Measurements from ENCODE around the gene PRAMEF15.
"Not testable (repeated sequence)": the region's sequence is repeated elsewhere in the genome, so short reads cannot be mapped to it uniquely, and the experiment has no call there.

PRAMEF15 gene

GRCh38 chr1:13315281-13315680 is at the start of gene PRAMEF15:
TSS of gene PRAMEF15 (plus strand) at chr1:13315581. CDS start at chr1:13318408, 2,827 bp downstream.
- not testable (repeated sequence) for DNase-seq (ENCODE audit: low read depth)

GRCh38 chr1:13277016-13277415 is 38.4 kb upstream of the PRAMEF15 start:
- not testable (repeated sequence) for DNase-seq (ENCODE audit: low read depth)

DNA sequence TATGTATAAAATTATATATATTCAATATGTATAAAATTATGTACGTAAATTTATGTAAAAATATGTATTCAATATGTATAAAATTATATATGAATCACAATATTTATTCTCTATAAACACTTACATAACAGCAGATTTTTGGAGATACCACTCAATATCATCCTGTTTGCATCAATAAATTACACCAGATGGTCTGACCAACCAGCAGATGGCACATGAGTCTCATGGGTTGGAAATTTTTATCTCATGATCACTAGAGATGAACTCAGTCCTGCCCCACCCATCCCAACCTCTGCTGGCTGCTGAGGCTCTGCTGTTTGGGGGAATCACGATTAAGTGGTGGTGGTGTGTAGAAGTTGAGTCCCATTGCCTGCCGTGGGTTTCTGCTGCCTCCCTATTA is 35.8 kb upstream of the PRAMEF15 start:
- DNase-seq (ENCODE audit: low read depth), result not testable (repeated sequence)

DNA sequence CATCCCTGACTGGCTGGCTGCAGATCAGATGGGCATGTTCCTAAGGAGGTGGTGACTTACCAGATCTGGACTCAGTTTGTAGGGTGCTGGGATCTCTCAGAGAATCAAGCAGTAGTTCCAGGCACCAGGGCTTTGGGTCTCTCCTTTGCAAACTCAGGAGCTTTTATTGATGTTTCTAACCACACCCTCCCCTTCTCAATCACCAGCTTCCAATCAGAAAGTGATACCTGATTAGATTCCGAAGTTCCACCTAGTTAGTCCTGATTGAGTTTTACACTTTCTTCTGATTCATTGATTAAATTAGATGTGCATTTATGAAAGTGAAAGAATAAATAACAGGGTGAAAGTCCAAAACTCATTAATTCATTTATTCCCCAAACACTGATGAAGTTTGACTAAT is 30.3 kb upstream of the PRAMEF15 start, which contains the start of gene PRAMEF8:
TSS of gene PRAMEF8 (minus strand) at position 101 of the 400 bp plus-strand sequence. CDS start 1,046 bp downstream, outside the sequence.
- DNase-seq (ENCODE audit: low read depth), result not testable (repeated sequence)

- not testable (repeated sequence) for DNase-seq (ENCODE audit: low read depth)
Observed at GRCh38 chr1:13289030-13289429, 26.4 kb upstream of the PRAMEF15 start.

GRCh38 chr1:13297216-13297931 is 18.0 kb upstream of the PRAMEF15 start:
- not testable (repeated sequence) for DNase-seq (ENCODE audit: low read depth)

DNA sequence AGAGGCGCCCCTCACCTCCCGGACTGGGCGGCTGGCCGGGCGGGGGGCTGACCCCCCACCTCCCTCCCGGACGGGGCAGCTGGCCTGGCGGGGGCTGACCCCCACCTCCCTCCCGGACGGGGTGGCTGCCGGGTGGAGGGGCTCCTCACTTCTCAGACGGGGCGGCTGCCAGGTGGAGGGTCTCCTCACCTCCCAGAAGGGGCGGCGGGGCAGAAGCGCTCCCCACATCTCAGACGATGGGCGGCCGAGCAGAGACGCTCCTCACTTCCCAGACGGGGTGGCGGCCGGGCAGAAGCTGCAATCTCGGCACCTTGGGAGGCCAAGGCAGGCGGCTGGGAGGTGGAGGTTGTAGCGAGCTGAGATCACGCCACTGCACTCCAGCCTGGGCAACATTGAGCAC is 16.7 kb upstream of the PRAMEF15 start:
- not testable (repeated sequence) for DNase-seq (ENCODE audit: low read depth)

DNA sequence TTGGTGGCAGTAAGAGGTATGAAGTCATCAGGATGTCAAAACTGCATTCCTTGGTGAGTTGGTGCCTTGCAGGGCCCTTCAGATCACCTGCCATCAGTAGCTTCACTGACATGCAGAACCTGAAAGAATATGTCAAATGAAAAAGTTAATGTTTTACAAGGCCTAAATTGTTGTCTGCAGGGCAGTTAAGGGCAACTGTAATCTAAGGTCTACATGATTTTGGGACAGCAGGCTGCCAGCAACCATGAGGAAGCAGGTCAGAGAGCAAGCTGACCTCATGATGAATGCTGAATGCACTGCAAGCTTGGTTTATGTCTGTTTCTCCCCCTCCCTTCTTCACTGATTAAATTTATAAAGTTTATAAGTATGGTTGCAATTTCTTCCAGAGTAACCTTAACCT is 13.2 kb upstream of the PRAMEF15 start:
- DNase-seq (ENCODE audit: low read depth), result not testable (repeated sequence)

DNA sequence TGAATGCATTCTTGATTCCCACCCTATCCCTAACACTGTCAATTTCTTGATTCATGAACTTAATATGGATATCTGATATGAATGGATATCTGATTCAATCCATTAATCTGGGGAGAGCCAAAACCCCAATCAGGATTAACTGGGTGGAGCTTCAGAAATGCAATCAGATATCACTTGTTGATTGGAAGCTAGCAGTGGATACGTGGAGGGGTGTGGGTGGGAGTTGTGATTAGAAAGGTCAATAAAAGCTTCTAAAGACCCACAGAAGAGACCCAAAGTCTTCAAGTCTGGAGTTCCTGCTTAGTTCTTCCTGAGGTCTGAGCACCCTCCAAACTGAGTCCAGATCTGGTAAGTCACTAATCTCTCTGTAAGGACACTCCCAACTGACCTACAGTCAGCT is 12.1 kb upstream of the PRAMEF15 start, which contains the start of gene PRAMEF33:
TSS of gene PRAMEF33 (plus strand) at position 301 of the 400 bp plus-strand sequence. CDS start 2,416 bp downstream, outside the sequence.
- not testable (repeated sequence) for DNase-seq (ENCODE audit: low read depth)

DNA sequence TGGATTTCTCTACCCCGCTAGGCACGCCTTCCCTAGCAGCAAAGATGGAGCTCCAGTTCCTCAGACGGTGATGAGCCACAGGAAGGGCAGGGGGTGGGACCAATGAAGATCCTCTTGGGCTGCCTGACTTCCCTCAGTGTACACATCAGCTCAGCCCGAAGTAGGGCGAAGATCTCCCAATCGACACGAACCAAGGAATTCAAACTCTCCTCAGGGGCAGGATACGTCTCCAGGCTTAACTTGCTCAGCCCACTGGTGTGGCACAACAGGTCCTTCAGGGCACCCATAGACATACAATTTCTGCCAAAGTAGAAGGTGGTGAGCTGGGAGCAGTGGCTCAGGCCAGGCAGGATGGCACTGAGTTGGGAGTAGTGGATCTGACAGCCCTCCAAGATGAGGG is 27.1 kb downstream of the PRAMEF15 start:
- DNase-seq (ENCODE audit: low read depth), result not testable (repeated sequence)

DNA sequence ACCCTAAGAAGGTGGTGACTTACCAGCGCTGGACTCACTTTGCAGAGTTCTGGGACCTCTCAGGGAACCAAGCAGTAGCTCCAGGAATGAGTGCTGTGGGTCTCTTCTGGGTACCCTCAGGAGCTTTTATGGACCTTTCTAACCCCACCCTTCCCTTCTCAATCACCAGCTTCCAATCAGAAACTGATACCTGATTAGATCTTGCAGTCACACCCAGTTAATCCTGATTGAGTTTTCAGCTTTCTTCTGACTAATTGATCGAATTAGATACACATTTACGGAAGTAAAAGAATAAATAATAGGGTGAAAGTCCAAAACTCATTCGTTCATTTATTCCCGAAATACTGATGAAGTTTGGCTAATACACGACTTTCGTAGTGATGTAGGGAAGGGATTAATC is 31.7 kb downstream of the PRAMEF15 start, which contains the start of gene PRAMEF14:
TSS of gene PRAMEF14 (minus strand) at position 101 of the 400 bp plus-strand sequence. CDS start 1,820 bp downstream, outside the sequence.
- not testable (repeated sequence) for DNase-seq (ENCODE audit: low read depth)

- not testable (repeated sequence) for DNase-seq (ENCODE audit: low read depth)
Observed at GRCh38 chr1:13353476-13353875, 38.1 kb downstream of the PRAMEF15 start.

- DNase-seq (ENCODE audit: low read depth), result not testable (repeated sequence)
Observed at GRCh38 chr1:13354475-13354874, 39.1 kb downstream of the PRAMEF15 start.

DNA sequence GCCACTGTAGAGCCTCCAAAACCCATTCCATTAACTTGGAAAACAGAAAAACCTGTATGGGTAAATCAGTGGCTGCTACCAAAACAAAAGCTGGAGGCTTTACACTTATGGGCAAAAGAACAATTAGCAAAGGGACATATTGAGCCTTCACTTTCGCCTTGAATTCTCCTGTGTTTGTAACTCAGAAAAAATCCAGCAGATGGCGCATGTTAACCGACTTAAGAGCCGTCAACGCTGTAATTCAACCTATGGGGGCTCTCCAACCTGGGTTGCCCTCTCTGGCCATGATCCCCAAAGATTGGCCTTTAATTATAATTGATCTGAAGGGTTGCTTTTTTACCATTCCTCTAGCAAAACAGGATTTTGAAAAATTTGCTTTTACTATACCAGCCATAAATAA is 41.4 kb downstream of the PRAMEF15 start:
- DNase-seq (ENCODE audit: low read depth), result not testable (repeated sequence)

DNA sequence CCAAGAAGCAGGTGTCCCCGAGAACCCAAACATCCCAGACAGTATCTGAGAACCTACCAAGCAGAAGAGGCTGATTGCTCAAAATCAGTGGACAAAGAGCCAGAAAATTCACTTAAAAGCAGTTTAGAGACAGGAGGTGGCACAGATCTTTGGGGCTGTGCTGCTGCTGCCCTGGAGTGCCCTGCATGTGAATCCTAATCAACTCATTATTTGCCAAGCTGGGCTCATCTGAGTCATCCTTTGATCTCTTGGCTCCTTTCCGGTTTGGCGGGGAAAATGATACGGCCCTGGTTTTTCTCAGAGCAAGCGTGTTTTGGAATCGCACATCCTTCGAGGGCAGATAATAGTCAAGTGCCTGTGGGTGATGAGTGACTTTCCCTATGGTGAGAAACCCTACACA is 47.0 kb downstream of the PRAMEF15 start:
- DNase-seq (ENCODE audit: low read depth), result not testable (repeated sequence)

DNA sequence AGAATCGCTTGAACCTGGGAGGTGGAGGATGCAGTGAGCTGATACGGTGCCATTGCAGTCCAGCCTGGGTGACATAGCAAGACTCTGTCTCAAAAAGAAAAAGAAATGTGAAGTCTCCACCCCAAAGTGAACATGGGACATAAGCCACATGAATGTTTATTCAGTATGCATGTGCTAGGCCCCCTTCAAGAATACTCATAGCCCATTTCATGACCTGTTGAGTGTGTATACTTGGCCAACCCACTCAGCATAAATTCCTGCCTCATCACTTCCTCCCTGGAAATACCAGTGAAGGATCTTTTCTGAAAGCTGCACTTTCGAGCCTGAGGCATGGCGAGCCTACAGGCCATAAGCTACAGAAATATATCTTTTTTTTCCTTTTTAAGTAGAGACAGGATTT is 49.5 kb downstream of the PRAMEF15 start:
- DNase-seq (ENCODE audit: low read depth), result not testable (repeated sequence)

DNA sequence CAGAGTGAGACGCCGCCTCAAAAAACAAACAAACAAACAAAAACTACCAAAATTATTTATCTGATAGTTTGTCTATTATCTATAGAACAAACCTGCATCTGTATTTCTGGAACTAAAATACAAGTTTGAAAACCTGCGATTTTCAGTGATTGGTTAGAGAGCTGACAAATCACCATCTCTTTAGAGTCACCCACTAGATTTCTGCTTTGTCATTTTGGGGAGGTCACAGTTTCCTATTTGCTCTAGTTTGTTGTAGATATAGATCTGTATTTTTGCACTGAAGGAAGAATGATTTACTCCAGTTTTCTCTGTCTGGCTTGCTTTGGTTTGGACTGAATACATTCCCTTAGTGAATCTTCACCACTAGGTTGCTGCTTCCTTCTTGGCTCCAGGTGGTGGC is 51.2 kb downstream of the PRAMEF15 start:
- DNase-seq (ENCODE audit: low read depth), result not testable (repeated sequence)

- DNase-seq (ENCODE audit: low read depth), result not testable (repeated sequence)
Observed at GRCh38 chr1:13368544-13368943, 53.2 kb downstream of the PRAMEF15 start.

Data from stimulated activated CD8-positive, alpha-beta memory T cell treated with anti-CD3 and anti-CD28 coated beads, Interleukin-12 subunit alpha, Interleukin-12 subunit beta, amount 100 ng/mL, for 4 hours (primary cell).